Sigmoid colon (tissue), 4 donors: ENCODE measurements around the gene ENDOV.

Source experiments
- CTCF ChIP-seq, 4 experiments: fragments of 450-650 bp in 3 of 4; fragments of 200-600 bp in 1 of 4; IDR thresholded peaks; one replicate each; pipeline ENCODE4 v1.5.1; 2016 to 2019; ENCODE audit warnings: antibody characterized with exemption in 4 of 4, mild to moderate bottlenecking in 3 of 4, moderate library complexity in 2 of 4
- POLR2A ChIP-seq, 2 donors: fragments of 450-650 bp; IDR thresholded peaks; one replicate each; pipeline ENCODE4 v1.6.1; 2016; ENCODE audit warnings: antibody characterized with exemption in 2 of 2, mild to moderate bottlenecking in 2 of 2, moderate library complexity in 2 of 2
- POLR2AphosphoS5 ChIP-seq, 4 donors: sonication (generic); formaldehyde crosslinking; IDR thresholded peaks; one replicate each; pipeline ENCODE4 v1.6.1; 2017; ENCODE audit warnings: antibody characterized with exemption in 4 of 4

- TF ChIP-seq CTCF (IDR thresholded peaks at IDR 0.05) (no peak), POLR2AphosphoS5 (IDR thresholded peaks at IDR 0.05) (peak; percentile 46 to 77 (median 72)), POLR2A (IDR thresholded peaks at IDR 0.05) (peak; percentile 22 to 32)
Observed at GRCh38 chr17:80414803-80415625, at the start of gene ENDOV.
